Suprapubic skin (tissue), 3 donors: Measurements from ENCODE around the gene TYROBP.

ENCODE experiments used
- POLR2A ChIP-seq, 2 donors: fragments of 450-650 bp; IDR thresholded peaks; one replicate each; pipeline ENCODE4 v1.6.1; 2017; ENCODE audit warnings: antibody characterized with exemption in 2 of 2, mild to moderate bottlenecking in 2 of 2, moderate library complexity in 2 of 2
- TF ChIP-seq, protein P1 (sequence below), 2 donors: fragments of 200-600 bp in 1 of 2; fragments of 450-650 bp in 1 of 2; sonication (generic) in 1 of 2; IDR thresholded peaks; one replicate each; pipeline ENCODE4 v1.5.1; 2016 to 2019; ENCODE audit warnings: antibody characterized with exemption in 2 of 2, mild to moderate bottlenecking in 1 of 2, moderate library complexity in 1 of 2

GRCh38 chr19:35863018-35863417 is 45.1 kb downstream of the TYROBP start:
- TF ChIP-seq, protein P1, sequence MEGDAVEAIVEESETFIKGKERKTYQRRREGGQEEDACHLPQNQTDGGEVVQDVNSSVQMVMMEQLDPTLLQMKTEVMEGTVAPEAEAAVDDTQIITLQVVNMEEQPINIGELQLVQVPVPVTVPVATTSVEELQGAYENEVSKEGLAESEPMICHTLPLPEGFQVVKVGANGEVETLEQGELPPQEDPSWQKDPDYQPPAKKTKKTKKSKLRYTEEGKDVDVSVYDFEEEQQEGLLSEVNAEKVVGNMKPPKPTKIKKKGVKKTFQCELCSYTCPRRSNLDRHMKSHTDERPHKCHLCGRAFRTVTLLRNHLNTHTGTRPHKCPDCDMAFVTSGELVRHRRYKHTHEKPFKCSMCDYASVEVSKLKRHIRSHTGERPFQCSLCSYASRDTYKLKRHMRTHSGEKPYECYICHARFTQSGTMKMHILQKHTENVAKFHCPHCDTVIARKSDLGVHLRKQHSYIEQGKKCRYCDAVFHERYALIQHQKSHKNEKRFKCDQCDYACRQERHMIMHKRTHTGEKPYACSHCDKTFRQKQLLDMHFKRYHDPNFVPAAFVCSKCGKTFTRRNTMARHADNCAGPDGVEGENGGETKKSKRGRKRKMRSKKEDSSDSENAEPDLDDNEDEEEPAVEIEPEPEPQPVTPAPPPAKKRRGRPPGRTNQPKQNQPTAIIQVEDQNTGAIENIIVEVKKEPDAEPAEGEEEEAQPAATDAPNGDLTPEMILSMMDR (IDR thresholded peaks at IDR 0.05) = no peak
- no peak for TF ChIP-seq POLR2A (IDR thresholded peaks at IDR 0.05)
